VCaP (cell line): ENCODE data around the gene NIPSNAP3A.
"Not testable (repeated sequence)": the region's sequence is repeated elsewhere in the genome, so short reads cannot be mapped to it uniquely, and the experiment has no call there.

Experiments used
- H3K27ac ChIP-seq: fragments of 450-650 bp; 2 replicates; pipeline ENCODE4 v1.5.1; 2017
- TF ChIP-seq, protein P1 (sequence below): fragments of 450-650 bp; conservative IDR thresholded peaks from 2 replicates; pipeline ENCODE4 v1.5.1; 2017; ENCODE audit warnings: mild to moderate bottlenecking, moderate library complexity

NIPSNAP3A gene

DNA sequence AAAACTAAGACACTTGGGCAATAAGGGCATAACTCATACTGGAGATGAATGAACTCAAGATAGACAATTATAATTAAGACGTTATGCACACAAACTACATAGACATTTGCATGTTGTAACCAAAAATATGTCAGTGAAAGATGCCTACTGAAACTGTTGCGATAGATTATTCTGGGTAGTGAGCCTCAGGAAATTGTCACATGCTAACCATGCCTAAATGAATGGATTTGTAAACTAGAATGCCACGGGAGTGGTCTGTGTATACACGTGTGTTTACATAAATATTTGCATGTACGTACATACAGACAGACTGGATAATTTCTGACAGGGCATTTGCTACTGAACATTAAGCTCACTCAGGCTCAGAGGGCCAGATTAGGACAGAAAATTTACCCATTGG is 17.7 kb downstream of the NIPSNAP3A start:
- TF ChIP-seq, protein P1, sequence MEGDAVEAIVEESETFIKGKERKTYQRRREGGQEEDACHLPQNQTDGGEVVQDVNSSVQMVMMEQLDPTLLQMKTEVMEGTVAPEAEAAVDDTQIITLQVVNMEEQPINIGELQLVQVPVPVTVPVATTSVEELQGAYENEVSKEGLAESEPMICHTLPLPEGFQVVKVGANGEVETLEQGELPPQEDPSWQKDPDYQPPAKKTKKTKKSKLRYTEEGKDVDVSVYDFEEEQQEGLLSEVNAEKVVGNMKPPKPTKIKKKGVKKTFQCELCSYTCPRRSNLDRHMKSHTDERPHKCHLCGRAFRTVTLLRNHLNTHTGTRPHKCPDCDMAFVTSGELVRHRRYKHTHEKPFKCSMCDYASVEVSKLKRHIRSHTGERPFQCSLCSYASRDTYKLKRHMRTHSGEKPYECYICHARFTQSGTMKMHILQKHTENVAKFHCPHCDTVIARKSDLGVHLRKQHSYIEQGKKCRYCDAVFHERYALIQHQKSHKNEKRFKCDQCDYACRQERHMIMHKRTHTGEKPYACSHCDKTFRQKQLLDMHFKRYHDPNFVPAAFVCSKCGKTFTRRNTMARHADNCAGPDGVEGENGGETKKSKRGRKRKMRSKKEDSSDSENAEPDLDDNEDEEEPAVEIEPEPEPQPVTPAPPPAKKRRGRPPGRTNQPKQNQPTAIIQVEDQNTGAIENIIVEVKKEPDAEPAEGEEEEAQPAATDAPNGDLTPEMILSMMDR, result no peak
- H3K27ac ChIP-seq, result no peak overlapping the region

DNA sequence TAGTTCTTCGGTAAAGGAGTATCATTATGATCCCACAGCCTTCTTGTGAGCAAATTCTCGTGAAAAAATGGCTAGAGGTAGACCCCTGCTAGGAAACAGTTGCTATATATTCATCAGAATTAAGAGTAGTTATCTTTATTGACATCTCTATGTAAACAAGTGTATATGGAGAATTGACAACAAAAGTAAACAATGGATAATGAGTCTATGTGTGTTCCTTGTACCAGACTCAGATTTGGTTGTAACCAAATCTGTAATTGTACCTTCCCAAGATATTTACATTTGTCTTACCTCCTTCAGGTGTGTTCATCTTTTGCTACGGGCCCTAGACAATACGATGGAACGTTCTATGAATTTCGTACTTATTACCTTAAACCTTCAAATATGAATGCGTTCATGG is 18.5 kb downstream of the NIPSNAP3A start:
- TF ChIP-seq, protein P1, result no peak
- H3K27ac ChIP-seq, result no peak overlapping the region

DNA sequence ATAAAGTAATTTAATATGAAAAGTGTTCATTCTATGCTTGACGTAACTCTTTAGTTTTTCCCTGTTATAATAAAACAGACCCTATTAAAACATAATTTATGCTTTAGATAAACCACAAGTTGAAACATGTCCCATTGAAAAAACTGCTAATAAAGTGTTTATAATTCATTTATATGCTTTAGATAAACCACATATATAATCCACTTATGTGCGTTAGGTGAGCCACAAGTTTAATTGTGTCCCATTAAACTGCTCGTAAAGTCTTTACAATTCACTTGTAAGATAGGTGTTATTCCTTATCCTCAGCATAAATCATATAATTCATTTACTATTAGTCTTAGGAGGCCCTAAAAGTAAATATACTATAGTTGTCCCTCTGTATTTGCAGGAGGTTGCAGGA is 20.0 kb downstream of the NIPSNAP3A start:
- H3K27ac ChIP-seq, result no peak overlapping the region; the same call in 1 of the 2 replicates
- TF ChIP-seq, protein P1, result no peak

- H3K27ac ChIP-seq, result not testable (repeated sequence)
Measured at GRCh38 chr9:104769029-104769428, 21.5 kb downstream of the NIPSNAP3A start.

GRCh38 chr9:104769655-104770054 is 22.2 kb downstream of the NIPSNAP3A start:
- no peak overlapping the region for H3K27ac ChIP-seq
- TF ChIP-seq, protein P1, result no peak

DNA sequence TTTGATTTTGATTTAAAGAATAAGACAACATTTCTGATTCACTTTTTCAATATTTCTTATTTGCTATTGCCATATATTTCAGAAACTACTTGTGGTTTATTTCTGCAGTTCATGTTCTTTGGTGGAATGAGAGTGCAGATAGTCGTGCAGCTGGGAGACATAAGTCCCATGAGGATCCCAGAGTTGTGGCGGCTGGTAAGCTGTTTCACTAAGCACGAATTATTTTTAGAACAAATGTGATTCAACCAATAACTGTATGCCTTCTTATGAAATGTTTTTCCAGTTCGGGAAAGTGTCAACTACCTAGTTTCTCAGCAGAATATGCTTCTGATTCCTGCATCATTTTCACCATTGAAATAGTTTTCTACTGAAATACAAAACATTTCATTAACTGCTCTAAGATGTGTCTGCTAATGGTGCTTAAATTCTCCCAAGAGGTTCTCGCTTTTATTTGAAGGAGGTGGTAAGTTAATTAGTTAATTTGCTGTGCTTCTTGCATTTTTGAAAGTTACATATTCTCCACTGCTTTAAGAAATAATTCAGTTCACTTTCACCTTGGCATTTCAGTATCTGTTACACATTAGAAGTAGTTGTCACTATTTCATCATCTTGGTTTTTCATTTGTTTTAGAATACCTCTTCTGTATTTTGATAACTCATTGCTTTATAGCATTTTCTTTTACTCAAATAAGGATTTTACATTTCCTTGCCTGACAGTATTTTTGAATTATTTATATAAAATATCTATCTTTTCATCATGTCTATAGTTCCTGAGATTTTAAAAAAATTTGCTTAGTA is 25.4 kb downstream of the NIPSNAP3A start:
- no peak overlapping the region for H3K27ac ChIP-seq
- TF ChIP-seq, protein P1, result no peak

DNA sequence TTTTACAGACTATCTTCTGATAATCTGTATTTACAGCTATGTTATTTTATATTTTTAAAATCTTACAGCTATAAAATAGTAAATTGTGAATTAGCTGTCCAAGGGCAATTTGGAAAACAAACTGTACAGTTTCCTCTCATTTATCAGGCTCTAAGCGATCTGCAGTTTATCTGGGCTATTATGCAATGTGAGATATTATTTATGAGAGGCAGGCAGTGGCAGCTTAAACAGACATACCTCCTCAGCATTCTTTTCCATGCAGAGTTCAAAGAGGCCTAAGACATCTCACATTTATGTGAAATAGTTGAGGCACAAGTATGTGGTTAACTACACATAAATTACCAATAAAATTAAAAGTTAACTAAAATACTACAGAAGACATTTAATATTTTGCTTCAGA is 26.6 kb downstream of the NIPSNAP3A start:
- H3K27ac ChIP-seq, result no peak overlapping the region
- TF ChIP-seq, protein P1, result no peak

DNA sequence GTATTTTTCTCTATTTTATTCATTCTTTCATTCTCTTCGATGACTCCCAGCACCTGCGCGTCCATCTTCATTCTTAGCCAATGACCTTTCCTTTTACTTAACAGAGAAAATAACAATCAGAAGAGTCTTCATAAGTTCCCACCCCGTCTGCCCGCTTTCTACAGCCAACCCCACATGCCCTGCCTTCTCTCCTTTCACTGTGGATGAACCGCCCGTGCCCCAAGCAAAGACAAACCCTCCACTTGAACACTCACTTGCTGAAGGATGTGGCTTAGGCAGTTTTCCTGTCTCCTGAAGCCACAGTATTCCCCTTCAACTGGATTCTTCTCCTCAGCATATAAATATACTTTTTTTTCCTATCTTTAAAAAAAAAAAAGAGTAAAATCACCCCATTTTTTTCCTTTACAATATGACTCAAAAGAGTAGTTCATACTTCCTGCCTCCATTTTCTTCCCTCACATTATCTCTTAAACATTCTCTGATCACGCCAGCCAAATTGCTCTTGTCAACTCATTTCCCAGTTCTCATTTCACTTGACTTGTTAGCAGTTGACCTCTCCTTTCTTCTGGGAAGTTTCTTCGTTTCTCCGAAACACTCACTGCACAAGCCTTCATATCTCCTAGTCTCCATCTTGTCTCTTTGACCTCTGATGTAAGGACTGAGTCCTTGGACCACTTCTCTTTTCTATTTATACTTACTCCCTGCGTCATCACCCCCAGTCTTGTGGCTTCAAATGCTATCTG is 27.5 kb downstream of the NIPSNAP3A start:
- H3K27ac ChIP-seq, result no peak overlapping the region
- TF ChIP-seq, protein P1, result no peak
